ENCODE measurements around the gene ENOX1.

GRCh38 chr13:43391036-43391435 lies 395.7 kb downstream of the ENOX1 start:
- no peak for TF ChIP-seq CTCF (IDR thresholded peaks at IDR 0.05; ENCODE audit: low read length)
- no peak for TF ChIP-seq EZH2 (IDR thresholded peaks at IDR 0.05; ENCODE audit: borderline replicate concordance, low read length)

All from OCI-LY1 (cell line).